Activated B cell treated with CpG ODN at 0.5 μM for 24 hours (primary cell): ENCODE data around the gene CTNNA2. TPM values are rescaled to one million over a fixed set of nuclear protein-coding genes. Genes with fewer than 3 reads are reported as not detected.

Experiments
- ATAC-seq: fragments of 200-7000 bp; cut with Tn5 transposase; one replicate; pipeline ENCODE4 v1.10.0; 2021; ENCODE audit warnings: low read depth, mild to moderate bottlenecking, moderate library complexity
- CTCF ChIA-PET: fragments of 350-600 bp; sonication (Branson Sonifier 250); formaldehyde crosslinking; loops from one replicate; lab custom pipeline; 2021; ENCODE audit warnings: antibody characterized with exemption; lab: Charles Lee
- POLR2A ChIA-PET: fragments of 350-600 bp; sonication (Branson Sonifier 250); formaldehyde crosslinking; loops from one replicate; lab custom pipeline; 2021; ENCODE audit warnings: antibody characterized with exemption; lab: Charles Lee
- DNase-seq: peaks from one replicate; pipeline ENCODE4 v3.0.0; 2022
- H3K27ac Mint-ChIP-seq: one replicate; pipeline ENCODE4 v1.8.0; 2020; ENCODE audit warnings: mixed read lengths
- H3K27me3 Mint-ChIP-seq: one replicate; pipeline ENCODE4 v1.8.0; 2021; ENCODE audit warnings: mixed read lengths
- H3K36me3 Mint-ChIP-seq: one replicate; pipeline ENCODE4 v1.8.0; 2021; ENCODE audit warnings: low read depth, mixed read lengths
- H3K4me1 Mint-ChIP-seq: one replicate; pipeline ENCODE4 v1.8.0; 2021; ENCODE audit warnings: mixed read lengths
- H3K4me3 Mint-ChIP-seq: one replicate; pipeline ENCODE4 v1.8.0; 2020; ENCODE audit warnings: mild to moderate bottlenecking, mixed read lengths
- H3K9me3 Mint-ChIP-seq: one replicate; pipeline ENCODE4 v1.8.0; 2020; ENCODE audit warnings: mixed read lengths
- intact Hi-C: fragments of 100-400 bp; cut with micrococcal nuclease; formaldehyde crosslinking; loops from one replicate; pipeline ENCODE4 v1.15.1; 2024
- total RNA-seq: library from RNA; stranded (reverse); gene quantifications from 2 replicates; pipeline ENCODE4 v1.2.3, GENCODE V29; 2022
- TF ChIP-seq, protein P1 (sequence below): fragments of 200-600 bp; IDR thresholded peaks from one replicate; pipeline ENCODE4 v1.8.0; 2022; ENCODE audit warnings: antibody characterized with exemption, mild to moderate bottlenecking

CTNNA2 gene
- total RNA-seq, 1 donor from 2014 or later = not detected

DNA sequence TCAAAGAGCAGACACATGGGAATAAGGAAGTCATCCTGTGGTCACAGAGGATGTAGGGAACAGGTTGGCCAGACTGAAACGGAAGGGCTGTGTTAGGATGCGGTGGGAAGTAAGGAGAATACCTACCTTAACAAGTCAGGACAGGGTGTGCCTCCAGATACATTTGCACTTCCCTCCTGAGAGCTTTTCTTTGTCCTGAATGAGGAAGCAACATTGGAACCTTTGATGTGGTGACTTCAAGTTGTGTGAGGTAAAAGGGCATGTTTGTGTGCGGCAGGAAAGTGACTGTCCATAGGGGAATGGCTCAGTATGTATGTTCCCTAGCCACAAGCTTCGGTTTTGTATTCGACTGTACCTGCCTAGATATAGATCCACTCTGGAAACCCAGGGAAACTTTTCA, 816.6 kb downstream of the CTNNA2 start:
- ChIA-PET POLR2A (no interaction called here), CTCF (no interaction called here)
- no peak for DNase-seq
- intact Hi-C loops = no loop called here
- H3K9me3 Mint-ChIP-seq = no peaks in the 10 kb centered on the region
- no peaks in the 10 kb centered on the region for H3K27me3 Mint-ChIP-seq
- no peak for ATAC-seq
- H3K4me3 Mint-ChIP-seq = no peak overlapping the region
- H3K36me3 Mint-ChIP-seq = no peaks in the 10 kb centered on the region
- no peaks in the 10 kb centered on the region for H3K4me1 Mint-ChIP-seq
- H3K27ac Mint-ChIP-seq = no peak overlapping the region
- TF ChIP-seq, protein P1, sequence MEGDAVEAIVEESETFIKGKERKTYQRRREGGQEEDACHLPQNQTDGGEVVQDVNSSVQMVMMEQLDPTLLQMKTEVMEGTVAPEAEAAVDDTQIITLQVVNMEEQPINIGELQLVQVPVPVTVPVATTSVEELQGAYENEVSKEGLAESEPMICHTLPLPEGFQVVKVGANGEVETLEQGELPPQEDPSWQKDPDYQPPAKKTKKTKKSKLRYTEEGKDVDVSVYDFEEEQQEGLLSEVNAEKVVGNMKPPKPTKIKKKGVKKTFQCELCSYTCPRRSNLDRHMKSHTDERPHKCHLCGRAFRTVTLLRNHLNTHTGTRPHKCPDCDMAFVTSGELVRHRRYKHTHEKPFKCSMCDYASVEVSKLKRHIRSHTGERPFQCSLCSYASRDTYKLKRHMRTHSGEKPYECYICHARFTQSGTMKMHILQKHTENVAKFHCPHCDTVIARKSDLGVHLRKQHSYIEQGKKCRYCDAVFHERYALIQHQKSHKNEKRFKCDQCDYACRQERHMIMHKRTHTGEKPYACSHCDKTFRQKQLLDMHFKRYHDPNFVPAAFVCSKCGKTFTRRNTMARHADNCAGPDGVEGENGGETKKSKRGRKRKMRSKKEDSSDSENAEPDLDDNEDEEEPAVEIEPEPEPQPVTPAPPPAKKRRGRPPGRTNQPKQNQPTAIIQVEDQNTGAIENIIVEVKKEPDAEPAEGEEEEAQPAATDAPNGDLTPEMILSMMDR = no peak

DNA sequence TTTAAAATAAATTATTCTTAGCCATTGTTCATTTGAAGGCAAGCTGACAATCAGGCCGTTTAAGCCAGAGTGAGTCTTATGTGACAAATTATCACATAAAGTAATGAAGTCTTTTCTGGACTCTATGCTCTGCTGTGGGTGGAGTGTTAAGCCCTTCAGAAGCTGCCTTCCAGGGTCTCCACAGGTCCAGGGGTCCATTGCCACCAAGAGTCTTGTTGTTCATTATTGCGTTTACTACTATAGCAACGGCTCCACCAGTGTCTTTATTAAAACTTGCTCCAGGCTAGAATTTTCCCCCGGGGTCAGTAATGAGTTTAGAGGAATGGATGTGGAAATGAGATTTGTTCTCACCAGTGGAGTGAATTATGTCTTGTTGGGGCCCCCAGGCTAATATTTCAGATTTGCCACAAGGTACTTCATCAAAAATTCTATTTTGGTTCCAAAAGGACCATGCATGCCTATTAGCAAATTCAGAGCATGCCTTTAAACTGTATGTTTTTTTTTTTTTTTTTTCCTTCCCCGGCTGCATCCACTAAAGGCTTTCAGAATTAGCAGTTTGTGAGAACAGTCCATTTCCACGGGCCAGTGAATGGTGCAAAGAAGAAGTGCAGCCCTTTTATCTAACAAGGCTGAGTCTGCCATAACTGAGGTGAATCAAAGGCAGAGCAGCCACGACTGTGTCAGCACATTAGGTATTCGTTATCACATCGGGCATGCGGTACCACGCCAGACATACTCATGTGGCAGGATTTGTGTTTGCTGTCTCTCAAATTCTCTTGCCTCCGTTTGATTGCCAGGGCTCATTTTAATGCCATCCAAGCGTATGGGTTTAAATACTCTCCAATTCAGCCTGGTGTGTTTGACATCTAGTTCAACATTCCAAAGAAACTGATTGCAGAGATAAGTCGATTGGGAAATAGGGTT, 817.9 kb downstream of the CTNNA2 start:
- ATAC-seq (no peak), DNase-seq (no peak)
- intact Hi-C loops = no loop called here
- TF ChIP-seq, protein P1 = no peak
- H3K9me3 Mint-ChIP-seq = peaks cover 6% of the 10 kb centered on the region
- POLR2A ChIA-PET = no interaction called here
- no peak overlapping the region for H3K27ac Mint-ChIP-seq
- no peaks in the 10 kb centered on the region for H3K4me1 Mint-ChIP-seq
- no peaks in the 10 kb centered on the region for H3K36me3 Mint-ChIP-seq
- no peak overlapping the region for H3K4me3 Mint-ChIP-seq
- CTCF ChIA-PET = no interaction called here
- H3K27me3 Mint-ChIP-seq = no peaks in the 10 kb centered on the region

DNA sequence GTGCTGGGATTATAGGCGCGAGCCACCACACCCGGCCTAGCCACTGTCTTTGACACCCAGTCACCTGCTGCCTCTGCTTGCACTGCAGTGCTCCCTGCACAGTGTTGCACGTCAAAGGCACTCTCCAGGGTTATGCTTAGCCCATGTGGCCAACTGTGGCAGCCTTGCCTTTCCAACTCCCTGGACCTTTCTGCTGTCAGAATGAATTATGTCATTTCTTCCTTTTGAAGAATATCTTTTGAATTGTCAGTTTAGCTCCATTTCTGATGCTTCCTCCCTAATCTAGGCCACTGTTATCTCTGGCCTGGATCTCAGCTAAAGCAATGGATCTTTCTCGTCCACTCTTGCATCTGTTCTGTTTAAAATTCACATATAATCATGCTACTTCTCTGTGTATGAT, 821.0 kb downstream of the CTNNA2 start:
- Mint-ChIP-seq H3K36me3 (no peaks in the 10 kb centered on the region), H3K9me3 (peaks cover 8% of the 10 kb centered on the region), H3K4me1 (no peaks in the 10 kb centered on the region), H3K4me3 (no peak overlapping the region), H3K27ac (no peak overlapping the region), H3K27me3 (no peaks in the 10 kb centered on the region)
- DNase-seq (no peak), ATAC-seq (no peak)
- CTCF ChIA-PET = no interaction called here
- TF ChIP-seq, protein P1 = no peak
- intact Hi-C loops = no loop called here
- POLR2A ChIA-PET = no interaction called here

DNA sequence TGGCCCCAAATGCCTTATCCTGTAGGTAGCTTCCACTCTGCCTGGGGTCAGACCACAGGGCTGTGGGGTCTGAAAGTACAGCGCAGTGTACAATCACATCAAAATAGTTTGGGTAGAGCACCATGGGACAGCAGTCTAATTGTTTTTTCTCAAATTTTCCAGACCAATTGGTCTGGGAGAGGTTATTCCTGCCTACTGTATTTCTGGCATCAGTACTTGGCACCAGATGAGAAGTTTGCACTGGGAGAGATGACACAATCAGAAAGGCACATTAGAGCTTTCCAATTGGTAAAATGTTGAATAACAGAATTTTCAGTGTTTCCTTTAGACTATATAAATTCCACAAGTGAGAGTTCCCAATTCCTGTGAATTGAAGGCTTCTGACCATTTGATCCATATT, 822.6 kb downstream of the CTNNA2 start:
- H3K4me3 Mint-ChIP-seq = no peak overlapping the region
- ATAC-seq = no peak
- ChIA-PET POLR2A (no interaction called here), CTCF (no interaction called here)
- no peak overlapping the region for H3K27ac Mint-ChIP-seq
- TF ChIP-seq, protein P1 = no peak
- no peaks in the 10 kb centered on the region for H3K4me1 Mint-ChIP-seq
- H3K36me3 Mint-ChIP-seq = no peaks in the 10 kb centered on the region
- H3K27me3 Mint-ChIP-seq = no peaks in the 10 kb centered on the region
- DNase-seq = no peak
- intact Hi-C loops = no loop called here
- H3K9me3 Mint-ChIP-seq = peaks cover 8% of the 10 kb centered on the region

DNA sequence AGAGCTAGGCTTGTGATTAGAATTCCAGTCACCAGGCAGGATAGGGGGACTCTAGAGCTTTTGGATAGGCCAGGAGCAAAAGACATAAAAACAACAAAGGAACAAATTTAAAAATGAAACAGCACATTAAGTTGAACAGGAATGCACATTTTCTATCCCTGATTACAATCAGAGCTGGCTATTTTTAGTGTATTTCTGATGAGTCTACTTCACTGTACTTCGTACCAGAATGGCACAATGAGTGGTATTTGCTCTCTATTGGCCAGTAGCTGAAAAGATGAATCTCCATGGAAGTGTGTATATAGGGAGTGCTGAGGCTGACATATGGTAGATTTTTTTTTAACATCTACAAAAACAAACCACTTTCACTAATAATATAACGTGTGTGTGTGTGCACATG, 825.9 kb downstream of the CTNNA2 start:
- H3K4me1 Mint-ChIP-seq = no peaks in the 10 kb centered on the region
- intact Hi-C loops = no loop called here
- peaks cover 8% of the 10 kb centered on the region for H3K9me3 Mint-ChIP-seq
- H3K36me3 Mint-ChIP-seq = no peaks in the 10 kb centered on the region
- no peaks in the 10 kb centered on the region for H3K27me3 Mint-ChIP-seq
- no peak for DNase-seq
- TF ChIP-seq, protein P1 = no peak
- ChIA-PET CTCF (no interaction called here), POLR2A (no interaction called here)
- H3K27ac Mint-ChIP-seq = no peak overlapping the region
- H3K4me3 Mint-ChIP-seq = no peak overlapping the region
- no peak for ATAC-seq
